HEK293 (cell line): Measurements from ENCODE around the gene SH3PXD2B.

Experiments used
- CTCF ChIP-seq: fragments of 450-650 bp; formaldehyde crosslinking; IDR thresholded peaks from 2 replicates; pipeline ENCODE4 v1.5.1; 2016; ENCODE audit warnings: missing biosample characterization, missing genetic modification characterization
- PRDM10 ChIP-seq: fragments of 450-650 bp; formaldehyde crosslinking; IDR thresholded peaks from 2 replicates; pipeline ENCODE4 v1.5.1; 2016; ENCODE audit warnings: missing biosample characterization, missing genetic modification characterization
- ZNF510 ChIP-seq: fragments of 450-650 bp; formaldehyde crosslinking; IDR thresholded peaks from 2 replicates; pipeline ENCODE4 v1.5.1; 2018; ENCODE audit warnings: mild to moderate bottlenecking, missing genetic modification characterization, missing biosample characterization; ENCODE audit not compliant: insufficient replicate concordance

- TF ChIP-seq PRDM10 (tag by site-specific recombination) = no peak
- 0 out of 2 replicates have a peak, but pooled peaks have one; percentile 20 for TF ChIP-seq CTCF (tag by site-specific recombination)
- no peak for TF ChIP-seq ZNF510 (tag by site-specific recombination)
Measured at GRCh38 chr5:172453206-172453985, 929 bp downstream of the SH3PXD2B start.
